HG03469 (cell line): ENCODE data around the gene CCDC92.
"Not testable (repeated sequence)": the region's sequence is repeated elsewhere in the genome, so short reads cannot be mapped to it uniquely, and the experiment has no call there.

Source experiments
- ATAC-seq: cut with Tn5 transposase; IDR thresholded peaks from one replicate; pipeline ENCODE4 v1.9.1; 2021; ENCODE audit warnings: mild to moderate bottlenecking, moderate library complexity, moderate number of reproducible peaks; ENCODE audit not compliant: unreplicated experiment

Gene CCDC92

GRCh38 chr12:123950476-123951349, 21.9 kb downstream of the CCDC92 start:
- ATAC-seq = no peak

- no peak for ATAC-seq
Observed at GRCh38 chr12:123949770-123950165, 22.9 kb downstream of the CCDC92 start.

- no peak for ATAC-seq
Observed at GRCh38 chr12:123948796-123949769, 23.5 kb downstream of the CCDC92 start.

- ATAC-seq = no peak
Observed at GRCh38 chr12:123948401-123948795, 24.2 kb downstream of the CCDC92 start.

- ATAC-seq = not testable (repeated sequence)
Observed at GRCh38 chr12:123947531-123947930, 25.1 kb downstream of the CCDC92 start.

- ATAC-seq = not testable (repeated sequence)
Observed at GRCh38 chr12:123946516-123947505, 25.8 kb downstream of the CCDC92 start.

- ATAC-seq = no peak
Observed at GRCh38 chr12:123946152-123946515, 26.5 kb downstream of the CCDC92 start.

- no peak for ATAC-seq
Observed at GRCh38 chr12:123945287-123946151, 27.1 kb downstream of the CCDC92 start.

- no peak for ATAC-seq
Observed at GRCh38 chr12:123944696-123945095, 27.9 kb downstream of the CCDC92 start.

GRCh38 chr12:123943816-123944215, 28.8 kb downstream of the CCDC92 start:
- no peak for ATAC-seq

GRCh38 chr12:123942911-123943648, 29.6 kb downstream of the CCDC92 start:
- ATAC-seq = no peak

- no peak for ATAC-seq
Observed at GRCh38 chr12:123942238-123942653, 30.4 kb downstream of the CCDC92 start.

- no peak for ATAC-seq
Observed at GRCh38 chr12:123941624-123942237, 30.9 kb downstream of the CCDC92 start.

GRCh38 chr12:123941000-123941399, 31.6 kb downstream of the CCDC92 start:
- no peak for ATAC-seq

- no peak for ATAC-seq
Observed at GRCh38 chr12:123940627-123940966, 32.0 kb downstream of the CCDC92 start.

GRCh38 chr12:123939716-123940626, 32.7 kb downstream of the CCDC92 start:
- ATAC-seq = no peak
